Stimulated activated CD8-positive, alpha-beta memory T cell treated with anti-CD3 and anti-CD28 coated beads, Interleukin-7, amount 100 ng/mL, for 24 hours (primary cell): ENCODE data around the gene ATXN1.
"Not testable (repeated sequence)": the region's sequence is repeated elsewhere in the genome, so short reads cannot be mapped to it uniquely, and the experiment has no call there.

Experiments used
- DNase-seq: peaks from one replicate; pipeline ENCODE4 v3.0.0-alpha.2; 2020; ENCODE audit warnings: low read depth

Gene ATXN1

DNA sequence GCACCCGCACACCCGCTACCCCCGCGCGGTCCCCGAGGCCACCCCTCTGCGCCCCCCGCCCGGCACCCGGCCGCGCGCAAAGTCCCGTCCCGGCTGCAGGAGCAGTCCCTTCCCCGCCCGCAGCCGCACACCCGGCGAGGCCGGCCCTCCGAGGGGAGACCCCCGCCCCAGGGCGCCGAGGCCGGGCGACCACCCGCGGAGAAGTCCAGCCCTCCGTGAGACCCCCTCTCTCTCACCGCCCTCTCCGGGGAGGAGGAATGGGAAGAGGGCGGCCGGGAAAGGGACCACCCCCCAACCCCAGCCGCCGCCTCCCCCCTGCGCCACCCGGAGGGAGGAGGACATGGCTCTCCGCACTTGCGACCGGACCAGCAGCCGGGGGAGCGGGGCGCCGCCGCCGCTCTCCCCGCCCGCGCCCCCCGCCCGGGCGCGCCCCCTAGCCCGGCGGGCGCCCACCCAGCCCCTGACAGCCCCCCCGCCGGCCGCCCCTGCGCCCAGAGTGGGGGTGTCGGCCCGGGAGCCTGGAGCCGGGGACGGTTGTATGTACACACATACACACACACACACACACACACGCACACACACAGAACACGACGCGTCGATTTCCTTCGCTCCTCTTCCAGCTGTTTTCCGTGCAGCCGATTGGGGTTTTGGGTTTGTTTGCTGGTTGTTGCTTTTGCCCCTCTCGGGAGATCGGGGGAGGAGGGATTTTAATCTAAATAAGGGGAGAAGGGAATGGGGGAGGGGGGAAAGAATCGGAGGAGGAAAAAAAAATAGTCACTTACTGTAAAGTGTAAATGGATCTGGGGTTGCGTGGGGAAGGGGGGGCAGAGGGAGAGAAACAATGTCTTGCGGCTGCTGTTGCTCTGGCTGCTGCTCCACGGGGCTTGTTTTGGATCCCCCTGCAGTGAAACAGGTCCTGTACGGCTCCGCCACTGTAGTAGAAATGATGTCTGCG, at the start of gene ATXN1:
ATXN1 (minus strand) TSS at position 945 of the 955 bp plus-strand sequence.
- no peak for DNase-seq

DNA sequence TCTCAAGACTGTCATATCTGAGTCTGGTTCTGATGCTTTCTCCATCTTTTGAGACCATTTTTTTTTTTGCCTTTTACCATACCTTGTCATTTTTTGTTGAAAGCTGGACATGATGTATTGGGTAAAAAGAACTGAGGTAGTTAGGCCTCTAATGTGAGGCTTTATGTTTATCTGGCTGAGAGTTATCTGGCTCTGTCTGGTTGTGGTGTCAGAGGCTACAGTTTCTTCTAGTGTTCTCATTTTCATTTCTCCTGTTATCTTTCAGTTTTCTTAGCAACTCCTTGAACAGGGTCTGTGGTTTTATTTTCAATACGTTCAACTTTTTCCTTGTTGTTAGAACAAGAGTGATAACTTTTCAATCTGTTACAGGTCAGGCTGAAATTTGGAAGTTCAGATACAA, 49.2 kb upstream of the ATXN1 start:
- no peak for DNase-seq

DNA sequence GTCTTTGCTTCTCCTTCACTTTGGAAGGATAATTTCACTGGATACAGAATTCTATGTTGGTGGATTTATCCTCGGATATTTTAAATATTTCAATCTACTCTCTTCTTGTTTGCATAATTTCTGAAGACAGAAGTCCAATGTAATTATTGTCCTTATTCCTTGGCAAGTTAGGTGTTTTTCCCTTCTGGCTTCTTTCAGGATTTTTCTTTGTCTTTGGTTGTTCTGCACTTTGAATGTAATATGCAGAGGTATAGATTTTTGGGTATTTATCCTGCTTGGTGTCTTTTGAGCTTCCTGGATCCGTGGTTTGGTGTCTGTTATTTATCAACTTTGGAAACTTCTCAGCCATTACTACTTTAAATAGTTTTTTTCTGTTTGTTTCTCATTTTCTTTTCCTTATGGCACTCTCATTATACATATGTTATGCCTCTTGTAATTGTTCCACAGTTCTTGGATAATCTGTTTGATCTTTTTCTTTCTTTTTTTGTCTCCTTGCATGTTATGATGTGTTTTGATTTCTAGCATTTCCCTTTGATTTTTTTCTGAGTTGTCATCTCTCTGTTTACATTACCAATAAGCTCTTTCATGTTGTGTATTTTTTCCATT, 48.6 kb upstream of the ATXN1 start:
- no peak for DNase-seq

DNA sequence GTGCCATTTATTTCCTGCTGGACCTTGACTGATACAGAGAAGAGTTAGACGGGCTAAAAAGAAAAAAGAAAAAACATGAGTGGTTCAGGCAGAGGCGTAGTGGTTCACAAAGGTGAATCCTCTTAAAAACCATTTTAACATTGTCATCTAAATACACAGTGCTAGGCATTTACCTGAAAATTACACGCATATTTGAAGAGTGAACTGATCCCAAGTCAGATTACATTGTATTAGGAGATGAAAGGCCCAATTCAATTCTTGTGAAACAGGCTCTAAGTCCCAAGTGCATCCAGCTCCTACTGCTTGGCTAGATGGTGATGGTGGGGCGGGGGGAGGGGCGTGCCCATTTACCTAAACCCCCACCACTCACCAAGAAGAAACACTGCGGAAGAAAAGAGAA, 46.7 kb upstream of the ATXN1 start:
- DNase-seq = no peak

DNA sequence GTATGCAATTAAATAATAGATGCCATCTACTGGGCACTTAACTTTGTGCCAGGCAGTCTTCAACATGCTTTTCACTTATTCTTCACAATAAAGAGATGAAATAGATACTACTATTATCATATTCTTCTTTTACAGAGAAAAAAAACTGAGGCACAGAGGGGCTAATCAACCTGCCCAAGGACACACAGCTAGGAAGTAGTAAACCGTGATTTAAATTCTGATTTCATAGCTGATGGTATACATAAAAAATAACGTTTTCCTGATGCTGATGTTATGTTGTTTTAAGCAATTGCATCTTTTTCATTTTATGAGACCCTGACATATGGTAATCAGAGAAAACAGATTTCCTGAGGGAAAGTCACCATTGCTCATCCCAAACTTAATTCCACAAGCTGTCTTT, 45.1 kb upstream of the ATXN1 start:
- DNase-seq = no peak

DNA sequence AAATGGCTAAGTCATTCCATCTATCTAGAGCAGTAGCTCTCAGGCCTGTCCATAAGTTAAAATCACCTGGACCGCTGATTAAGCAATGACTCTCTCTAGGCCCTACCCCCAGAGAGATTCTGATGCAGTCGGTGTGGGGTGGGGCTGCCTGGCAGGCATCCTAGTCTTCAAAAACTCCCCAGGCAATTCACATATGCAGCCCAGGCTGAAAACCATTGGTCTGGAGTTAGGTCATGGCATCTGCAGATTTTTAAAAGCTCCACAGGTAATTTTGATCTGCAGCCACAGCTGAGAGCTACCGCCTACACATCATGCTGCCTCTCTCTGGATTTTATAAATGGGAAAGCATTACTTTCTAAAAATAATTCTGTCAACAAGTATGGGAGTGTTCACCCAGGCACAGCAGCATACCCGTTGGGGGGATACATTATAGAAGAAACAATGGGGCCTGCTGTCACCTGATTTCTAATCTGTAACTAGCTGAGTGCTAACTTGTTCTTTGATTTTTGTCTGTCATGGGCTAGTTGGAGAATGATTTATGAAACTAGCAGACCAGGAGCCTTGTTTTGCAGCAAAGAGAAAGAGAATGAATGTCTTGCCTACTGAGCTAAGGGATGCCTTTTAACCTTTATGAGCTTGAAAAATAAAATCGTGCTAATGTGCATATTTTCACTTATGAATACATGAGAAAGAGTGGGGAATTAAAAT, 44.1 kb upstream of the ATXN1 start:
- no peak for DNase-seq

DNA sequence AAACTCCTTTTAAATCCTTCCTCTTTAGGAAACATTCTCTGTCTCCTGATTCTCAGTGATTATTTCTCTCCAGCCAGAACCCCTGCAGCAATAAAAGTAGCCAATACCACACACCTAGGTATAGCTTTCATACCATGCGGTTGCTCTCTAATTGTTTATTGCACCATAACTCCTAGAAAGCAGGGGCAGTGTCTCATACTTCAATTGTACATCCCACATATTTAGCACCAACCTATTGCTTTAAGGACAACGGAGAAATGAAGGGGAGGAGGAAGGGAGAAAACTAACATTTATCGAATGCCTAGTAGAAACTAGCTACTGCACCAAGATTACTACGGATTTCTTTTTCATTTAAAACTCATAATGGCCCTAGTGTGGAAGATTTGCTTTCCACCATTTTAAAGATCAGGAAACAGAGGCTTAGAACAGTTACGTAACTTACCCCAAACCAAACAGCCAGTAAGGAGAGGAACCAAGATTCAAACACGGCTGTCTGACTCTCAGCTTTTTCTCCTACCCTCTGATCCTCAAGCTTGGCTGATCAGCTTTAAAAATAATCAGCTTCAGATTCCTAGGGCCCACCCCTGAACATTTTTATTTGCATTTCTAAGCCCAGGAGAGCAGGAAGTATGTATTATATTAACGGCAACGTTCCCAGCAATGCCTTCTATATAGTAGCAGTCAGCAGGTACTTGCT, 43.4 kb upstream of the ATXN1 start:
- DNase-seq = no peak

DNA sequence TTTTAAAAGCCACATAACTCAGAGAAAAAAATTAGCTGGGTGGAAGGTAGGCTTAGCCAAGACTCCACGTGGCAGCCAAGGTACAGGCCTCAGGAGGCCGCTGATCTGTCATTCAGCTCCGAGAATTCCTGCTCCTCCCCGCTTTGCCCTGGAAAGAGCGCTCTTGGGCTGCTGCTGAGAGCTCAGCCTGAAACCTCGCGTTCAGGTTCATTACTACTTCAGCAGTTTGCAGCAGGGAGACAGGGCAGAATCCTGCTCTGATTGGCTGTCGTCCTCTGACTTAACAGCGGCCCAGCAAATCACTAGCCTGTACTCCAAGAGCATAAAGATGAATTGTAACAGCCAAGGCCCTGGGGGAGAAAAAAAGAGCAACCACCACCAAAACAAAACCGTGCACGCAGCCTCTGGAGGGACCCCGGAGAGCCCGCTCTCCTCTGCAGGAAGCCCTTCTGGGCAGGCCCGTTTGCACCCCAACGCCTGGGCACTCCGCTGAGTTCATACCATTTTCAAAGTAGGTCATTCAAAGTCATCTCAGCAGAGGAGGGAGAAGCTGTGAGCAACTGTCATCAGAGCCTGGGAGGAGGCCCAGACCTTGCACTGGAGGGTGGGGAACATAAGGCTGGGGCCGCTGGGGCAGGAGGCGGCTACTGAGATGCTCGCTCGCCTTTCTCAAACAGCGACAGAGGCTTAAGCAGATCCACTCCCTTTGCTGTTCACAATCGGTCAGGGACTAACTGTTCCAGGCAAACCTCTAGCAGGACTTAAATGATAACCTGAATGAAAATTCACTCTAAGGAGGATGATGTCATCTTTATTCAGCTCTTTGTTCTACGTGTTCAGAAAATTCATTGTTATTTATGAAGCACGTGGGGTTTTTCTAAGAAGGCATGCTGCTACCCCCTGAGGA, 42.3 kb upstream of the ATXN1 start:
- no peak for DNase-seq

DNA sequence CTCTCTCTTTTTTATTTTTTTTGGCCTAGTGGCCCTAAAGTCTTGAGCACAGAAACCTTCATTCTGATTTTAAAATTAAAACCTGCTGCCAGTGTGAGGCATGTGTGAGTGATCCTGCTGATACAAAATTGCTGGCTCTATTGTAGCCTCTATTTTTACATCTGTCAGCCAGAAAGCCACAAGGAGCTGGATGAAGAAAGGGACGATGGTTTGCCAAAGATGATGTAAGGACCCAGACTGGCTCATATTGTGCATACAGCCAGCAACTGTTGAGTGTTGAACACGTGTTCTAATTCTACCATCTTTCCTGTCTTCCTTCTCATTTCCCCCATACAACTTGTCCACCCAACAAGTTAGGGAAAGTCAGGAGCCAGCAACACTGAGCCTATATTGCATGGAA, 40.8 kb upstream of the ATXN1 start:
- DNase-seq = no peak

DNA sequence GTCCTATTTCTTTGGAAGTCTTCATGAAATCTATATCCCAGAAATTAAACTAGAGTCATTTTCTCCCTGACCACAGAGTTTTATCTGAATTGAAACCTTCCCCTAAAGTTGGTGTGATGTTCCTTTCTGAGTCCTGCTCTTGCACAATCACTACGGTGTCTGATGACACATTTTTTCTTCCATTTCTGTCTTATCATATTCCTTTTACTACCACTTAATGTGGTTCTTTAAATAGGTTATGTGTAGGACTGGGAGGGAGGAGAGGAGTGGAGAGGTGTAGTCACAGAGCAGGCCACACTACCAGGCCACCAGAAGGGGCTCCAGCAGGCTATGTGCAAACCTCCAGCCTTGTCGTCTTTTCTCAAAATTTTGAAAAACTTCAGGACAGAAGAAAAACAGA, 39.7 kb upstream of the ATXN1 start:
- DNase-seq = no peak

DNA sequence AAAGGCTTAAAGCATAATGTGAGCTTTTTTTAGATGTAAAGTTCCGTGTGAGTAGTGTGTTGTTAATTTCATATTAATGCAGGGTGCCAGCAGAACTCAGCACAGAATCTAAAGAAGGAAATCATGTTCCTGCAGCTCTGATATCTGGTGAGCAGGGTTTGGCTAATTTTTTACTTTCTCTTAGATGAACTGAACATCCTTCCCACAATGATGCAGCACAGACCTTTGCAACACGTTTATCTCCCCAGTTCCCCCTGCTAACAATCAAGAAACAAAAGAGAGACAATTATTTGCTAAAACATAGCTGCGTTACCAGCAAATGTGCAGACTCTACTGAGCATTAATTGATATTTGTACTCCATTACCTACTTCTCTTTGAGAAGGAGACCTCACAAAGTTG, 39.1 kb upstream of the ATXN1 start:
- DNase-seq = no peak

DNA sequence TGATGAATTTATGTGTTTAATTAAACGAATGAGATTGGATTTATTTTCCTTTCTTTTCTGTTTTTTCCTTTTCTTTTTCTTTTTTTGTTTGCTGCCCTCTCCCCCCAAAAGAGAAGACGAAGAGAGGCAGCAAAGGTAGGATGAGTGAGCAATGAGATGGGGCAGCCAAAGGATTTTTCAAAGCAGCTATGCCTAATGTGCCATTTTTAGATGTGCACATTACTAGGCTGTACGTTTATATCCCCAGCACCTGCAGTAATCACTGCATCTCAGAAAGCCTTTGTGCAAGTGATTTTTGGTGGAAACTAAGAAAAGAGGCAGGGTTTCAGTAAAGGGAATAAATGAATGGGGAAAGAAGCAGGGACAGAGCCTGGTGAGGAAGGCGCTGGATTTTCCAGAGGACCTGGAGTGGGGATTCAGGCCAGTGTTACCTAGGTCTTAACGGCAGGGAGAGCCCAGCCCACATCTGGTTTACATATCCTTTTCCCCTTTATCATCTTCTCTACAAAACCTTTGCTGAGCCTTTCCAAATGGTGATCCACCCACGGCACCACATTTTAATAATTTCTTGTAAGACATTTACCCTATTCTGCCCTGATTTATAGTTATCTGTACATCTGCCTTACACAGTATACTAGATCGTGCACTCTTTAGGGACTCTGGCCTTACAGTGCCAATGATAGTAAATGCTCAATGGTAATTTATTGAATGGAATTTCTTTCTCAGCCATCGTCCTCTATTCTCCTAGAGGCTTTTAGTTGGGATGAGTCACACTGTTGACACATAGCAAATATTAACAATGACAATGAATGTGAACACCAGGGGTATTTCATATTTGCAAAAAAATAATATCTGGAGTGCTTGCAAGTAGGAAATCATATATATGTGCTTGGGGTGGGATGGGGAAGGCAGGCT, 38.3 kb upstream of the ATXN1 start:
- DNase-seq = no peak

DNA sequence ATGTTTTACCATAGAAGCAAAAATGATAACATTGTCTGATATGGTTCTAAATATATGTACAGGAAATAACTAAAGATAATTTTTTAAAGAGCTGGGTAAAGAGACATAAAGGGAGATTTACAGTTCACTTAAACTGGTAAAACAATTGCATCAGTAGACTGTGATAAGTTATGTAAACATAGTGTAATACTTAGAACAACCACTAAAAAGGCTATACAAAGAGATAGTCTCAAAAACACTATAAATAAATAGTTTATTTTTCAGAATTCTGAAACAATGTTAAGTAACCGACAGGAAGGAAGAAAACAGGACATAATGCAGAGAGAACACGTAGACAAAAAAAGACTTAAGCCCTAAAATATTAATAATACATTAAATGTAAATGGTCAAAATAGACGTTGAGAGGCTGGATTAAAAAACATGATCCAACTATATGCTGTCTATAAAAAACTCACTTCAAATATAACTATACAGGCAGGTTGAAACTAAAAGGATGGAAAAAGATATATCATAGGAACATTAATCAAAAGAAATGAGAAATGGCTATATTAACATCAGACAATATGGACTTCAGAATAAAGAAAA, 32.7 kb upstream of the ATXN1 start:
- DNase-seq = no peak

DNA sequence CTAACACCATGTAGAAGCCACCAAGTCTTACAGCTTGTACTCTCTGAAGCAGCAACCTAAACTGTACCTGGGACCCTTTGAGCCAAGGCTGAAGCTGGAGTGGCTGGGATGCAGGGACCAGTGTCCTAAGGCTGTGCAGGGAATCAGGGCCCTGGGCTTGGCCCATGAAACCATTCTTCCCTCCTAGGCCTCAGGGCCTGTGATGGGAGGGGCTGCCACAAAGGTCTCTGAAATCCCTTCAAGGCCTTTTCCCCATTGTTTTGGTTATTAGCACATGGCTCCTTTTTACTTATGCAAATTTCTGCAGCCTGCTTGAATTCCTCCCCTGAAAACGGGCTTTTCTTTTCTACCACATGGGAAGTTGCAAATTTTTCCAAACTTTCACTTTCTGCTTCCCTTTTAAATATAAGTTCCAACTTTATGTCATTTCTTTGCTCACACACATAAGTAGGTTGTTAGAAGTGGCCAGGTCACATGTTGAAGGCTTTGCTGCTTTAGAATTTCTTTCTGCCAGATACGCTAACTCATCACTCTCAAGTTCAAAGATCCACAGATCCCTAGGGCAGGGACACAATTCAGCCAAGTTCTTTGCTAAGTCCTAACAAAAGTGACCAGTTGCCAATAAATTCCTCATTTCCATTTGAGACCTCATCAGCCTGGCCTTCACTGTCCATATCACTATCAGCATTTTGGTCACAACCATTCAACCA, 28.2 kb upstream of the ATXN1 start:
- no peak for DNase-seq

DNA sequence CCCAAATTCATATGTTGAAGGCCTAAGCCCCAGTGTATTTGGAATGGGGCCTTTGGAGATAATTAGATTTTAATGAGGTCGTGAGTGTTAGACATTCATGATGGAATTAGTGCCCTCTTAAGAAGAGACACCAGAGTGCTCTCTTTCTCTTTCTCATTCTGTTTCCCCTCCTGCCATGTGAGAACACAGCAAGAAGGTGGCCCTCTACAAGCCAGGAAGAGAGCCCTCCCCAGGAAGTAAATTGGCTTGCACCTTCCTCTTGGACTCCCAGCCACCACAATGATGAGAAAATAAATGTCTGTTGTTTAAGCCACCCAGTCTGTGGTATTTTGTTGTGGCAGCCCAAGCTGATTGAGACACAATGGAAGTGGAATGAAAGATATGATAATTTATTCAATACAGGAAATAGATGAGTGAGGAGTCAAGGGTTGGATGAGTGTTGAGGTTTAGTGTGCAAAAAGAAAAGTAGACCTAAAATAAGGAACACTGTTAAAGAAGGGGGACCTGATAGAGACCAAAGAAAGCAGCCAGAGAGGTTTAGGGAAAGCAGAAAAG, 25.9 kb upstream of the ATXN1 start:
- no peak for DNase-seq

DNA sequence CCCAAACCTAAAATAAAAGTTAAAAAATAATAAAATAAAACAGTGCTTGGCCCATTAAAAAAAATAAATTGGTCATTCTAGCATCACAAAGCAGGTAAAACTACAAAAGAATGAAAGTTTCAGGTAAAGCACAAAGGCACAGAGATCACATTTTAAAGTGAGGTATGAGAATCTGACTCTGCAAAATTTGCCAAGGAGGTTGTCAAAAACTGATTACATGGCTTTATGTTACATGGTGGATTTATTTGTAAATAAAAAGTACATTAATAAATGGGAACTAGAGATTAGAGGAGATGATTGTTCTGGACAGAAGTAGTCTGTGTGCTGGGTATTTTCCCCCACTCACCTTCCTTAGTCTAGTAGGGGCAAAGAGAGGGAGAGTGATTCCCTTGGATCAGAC, 24.2 kb upstream of the ATXN1 start:
- DNase-seq = no peak

DNA sequence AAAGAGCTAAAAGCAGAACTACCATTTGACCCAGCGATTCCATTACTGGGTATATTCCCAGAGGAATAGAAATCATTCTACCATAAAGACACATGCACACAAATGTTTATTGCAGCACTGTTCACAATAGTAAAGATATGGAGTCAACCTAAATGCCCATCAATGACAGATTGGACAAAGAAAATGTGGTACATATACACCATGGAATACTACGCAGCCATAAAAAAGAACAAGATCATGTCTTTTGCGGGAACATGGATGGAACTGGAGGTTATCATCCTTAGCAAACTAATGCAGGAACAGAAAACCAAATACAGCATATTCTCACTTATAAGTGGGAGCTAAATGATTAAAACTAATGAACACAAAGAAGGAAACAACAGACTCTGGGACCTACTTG, 23.7 kb upstream of the ATXN1 start:
- DNase-seq = not testable (repeated sequence)

DNA sequence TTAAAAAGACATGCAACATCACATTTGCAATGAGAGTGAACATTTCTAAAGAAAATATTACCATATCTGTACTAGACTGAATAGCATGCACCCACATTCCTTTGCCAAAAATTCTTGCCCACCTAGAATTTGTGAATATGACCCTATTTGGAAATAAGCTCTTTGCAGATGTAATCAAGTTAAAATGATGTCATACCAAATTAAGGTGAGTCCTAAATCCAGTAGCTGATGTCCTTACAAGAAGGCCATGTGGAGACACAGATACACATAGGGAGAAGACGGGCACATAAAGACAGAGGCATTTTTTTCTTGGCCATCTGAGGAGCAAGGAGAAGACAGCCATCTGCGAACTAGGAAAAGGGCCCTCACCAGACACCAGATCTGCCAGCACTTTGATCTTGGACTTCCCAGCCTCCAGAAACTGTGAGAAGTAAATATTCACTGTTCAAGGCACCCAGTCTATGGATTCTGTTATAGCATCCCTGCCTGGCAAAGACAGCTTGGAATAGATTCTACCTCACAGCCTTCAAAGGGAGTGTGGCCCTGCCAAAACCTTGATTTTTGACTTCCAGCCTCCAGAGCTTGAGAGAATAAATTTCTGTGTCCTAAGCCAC, 22.8 kb upstream of the ATXN1 start:
- DNase-seq = no peak
